B cell (primary cell): ENCODE results near the gene CYP8B1. TPM values are rescaled to one million over a fixed set of nuclear protein-coding genes. Genes with fewer than 3 reads are reported as not detected.
"Not testable (repeated sequence)": the region's sequence is repeated elsewhere in the genome, so short reads cannot be mapped to it uniquely, and the experiment has no call there.

Experiments used
- ATAC-seq: fragments of 200-7000 bp; cut with Tn5 transposase; one replicate; pipeline ENCODE4 v1.10.0; 2021; ENCODE audit warnings: low read depth, mild to moderate bottlenecking, moderate number of reproducible peaks, moderate library complexity
- CTCF ChIA-PET: fragments of 350-600 bp; sonication (Branson Sonifier 250); formaldehyde crosslinking; loops from one replicate; lab custom pipeline; 2021; ENCODE audit warnings: antibody characterized with exemption, inconsistent platforms; lab: Charles Lee
- POLR2A ChIA-PET: fragments of 350-600 bp; sonication (Branson Sonifier 250); formaldehyde crosslinking; loops from one replicate; lab custom pipeline; 2021; ENCODE audit warnings: antibody characterized with exemption; lab: Charles Lee
- DNase-seq: peaks from one replicate; pipeline ENCODE4 v3.0.0; 2013
- H2AFZ ChIP-seq: 2 replicates; pipeline ENCODE4 v1.6.1; 2012; ENCODE audit warnings: mild to moderate bottlenecking, low read depth, low read length; ENCODE audit not compliant: insufficient read depth, poor library complexity, severe bottlenecking
- H3K27ac ChIP-seq, 2 donors: 1 replicate in 1 of 2; 2 replicates in 1 of 2; pipeline ENCODE4 v1.5.1; 2012 to 2013; ENCODE audit warnings: low read length in 2 of 2, mild to moderate bottlenecking in 2 of 2, moderate library complexity in 1 of 2
- H3K27me3 ChIP-seq, 4 experiments: fragments of 200-600 bp in 1 of 4; sonication (generic) in 1 of 4; replicated peaks in 1 of 4; 1 replicate in 2 of 4; 2 replicates in 2 of 4; pipeline versions ENCODE4 v1.6.1 to v1.7.0; 2013 to 2016; ENCODE audit warnings: low read length in 3 of 4, mild to moderate bottlenecking in 2 of 4, mixed read lengths in 1 of 4, moderate library complexity in 1 of 4; ENCODE audit not compliant: insufficient read depth in 4 of 4, control insufficient read depth in 3 of 4; ENCODE audit errors: control extremely low read depth in 1 of 4
- H3K36me3 ChIP-seq, 2 experiments: replicated peaks in 1 of 2; 1 replicate in 1 of 2; 2 replicates in 1 of 2; pipeline versions ENCODE4 v1.6.1 to v1.7.1; 2013; ENCODE audit warnings: low read length in 1 of 2; ENCODE audit not compliant: insufficient read depth in 2 of 2, control insufficient read depth in 1 of 2; ENCODE audit errors: control extremely low read depth in 1 of 2, extremely low read depth in 1 of 2
- H3K4me1 ChIP-seq, 2 donors: fragments of 200-600 bp in 1 of 2; sonication (generic) in 1 of 2; 1 replicate in 1 of 2; 2 replicates in 1 of 2; pipeline versions ENCODE4 v1.5.1 to v1.6.1; 2013 to 2017; ENCODE audit warnings: low read length in 2 of 2; ENCODE audit not compliant: control insufficient read depth in 2 of 2, insufficient read depth in 2 of 2
- H3K4me2 ChIP-seq: replicated peaks from 2 replicates; pipeline ENCODE3; 2012; ENCODE audit warnings: mild to moderate bottlenecking, low read depth, low read length; ENCODE audit not compliant: poor library complexity, severe bottlenecking
- H3K4me3 ChIP-seq, 5 experiments: fragments of 200-600 bp in 1 of 5; sonication (generic) in 1 of 5; 1 replicate in 3 of 5; 2 replicates in 2 of 5; pipeline versions ENCODE4 v1.5.1 to v1.7.0; 2011 to 2016; ENCODE audit warnings: low read length in 4 of 5, mild to moderate bottlenecking in 4 of 5, low read depth in 2 of 5, control low read depth in 1 of 5, moderate library complexity in 1 of 5; ENCODE audit not compliant: insufficient read depth in 1 of 5; ENCODE audit errors: control extremely low read depth in 1 of 5, extremely low read depth in 1 of 5
- H3K79me2 ChIP-seq: fragments of 200-600 bp; sonication (generic); one replicate; pipeline ENCODE4 v1.6.0; 2016; ENCODE audit warnings: low read length; ENCODE audit not compliant: control insufficient read depth, insufficient read depth
- H3K9ac ChIP-seq: fragments of 200-600 bp; sonication (generic); 2 replicates; pipeline ENCODE4 v1.6.1; 2017; ENCODE audit warnings: mild to moderate bottlenecking, low read length, moderate library complexity
- H3K9me3 ChIP-seq, 3 donors: one replicate each; pipeline versions ENCODE4 v1.6.1 to v1.7.1; 2013; ENCODE audit warnings: low read length in 2 of 3; ENCODE audit not compliant: control insufficient read depth in 2 of 3, insufficient read depth in 1 of 3; ENCODE audit errors: control extremely low read depth in 1 of 3
- H4K20me1 ChIP-seq: 2 replicates; pipeline ENCODE4 v1.6.0; 2012; ENCODE audit warnings: mild to moderate bottlenecking, low read length; ENCODE audit not compliant: insufficient read depth, control insufficient read depth, poor library complexity, severe bottlenecking
- H3K27ac Mint-ChIP-seq: one replicate; pipeline ENCODE4 v1.8.0; 2021; ENCODE audit warnings: mixed read lengths
- H3K27me3 Mint-ChIP-seq: one replicate; pipeline ENCODE4 v1.8.0; 2021; ENCODE audit warnings: mixed read lengths
- H3K4me1 Mint-ChIP-seq: one replicate; pipeline ENCODE4 v1.8.0; 2021; ENCODE audit warnings: mixed read lengths
- H3K4me3 Mint-ChIP-seq: one replicate; pipeline ENCODE4 v1.8.0; 2021; ENCODE audit warnings: mixed read lengths
- H3K9me3 Mint-ChIP-seq: one replicate; pipeline ENCODE4 v1.8.0; 2022; ENCODE audit warnings: mixed read lengths; ENCODE audit not compliant: insufficient read depth
- CTCF ChIP-seq: fragments of 200-600 bp; IDR thresholded peaks from one replicate; pipeline ENCODE4 v1.8.0; 2022; ENCODE audit warnings: antibody characterized with exemption, mild to moderate bottlenecking
- EZH2 ChIP-seq: IDR thresholded peaks from 2 replicates; pipeline ENCODE4 v1.6.1; 2012; ENCODE audit warnings: borderline replicate concordance, low read depth, mild to moderate bottlenecking, moderate library complexity, low read length; ENCODE audit not compliant: insufficient read depth, poor library complexity, severe bottlenecking
- WGBS: methylation state at CpG from one replicate; pipeline ENCODE4 v1.1.5; 2013; ENCODE audit warnings: missing lambda C conversion rate; ENCODE audit not compliant: insufficient coverage; 5-methylcytosine and 5-hydroxymethylcytosine counted together
- intact Hi-C: fragments of 100-400 bp; cut with micrococcal nuclease; formaldehyde crosslinking; loops from one replicate; pipeline ENCODE4 v1.10.0; 2022
- polyA plus RNA-seq: library from polyadenylated mRNA; depleted of rRNA; stranded (reverse); fragments of >200 nt; gene quantifications from 2 replicates; pipeline ENCODE4 v1.2.3, GENCODE V29; 2012
- total RNA-seq, 2 donors: library from RNA; stranded (reverse); fragments of 120-200 nt in 1 of 2; gene quantifications; 1 replicate in 1 of 2; 2 replicates in 1 of 2; pipeline versions ENCODE4 v1.2.3 to v1.2.4, GENCODE V29; 2013 to 2022

Gene CYP8B1
- total and polyA plus RNA-seq, 2 donors (not counting 1 experiment from before 2014, with no cell fraction given): not detected

GRCh38 chr3:42884324-42884723, 8.6 kb upstream of the CYP8B1 start:
- Histone ChIP-seq H3K4me1 (peaks cover 10 to 14% of the 10 kb centered on the region in 2 donors), H3K36me3 (no peaks in the 10 kb centered on the region), H3K9ac (no peak overlapping the region), H2AFZ (no peak overlapping the region), H3K27me3 (peaks cover 0 to 10% (median 5%) of the 10 kb centered on the region in 4 experiments), H3K4me3 (no peak overlapping the region), H3K9me3 (no peaks in the 10 kb centered on the region), H4K20me1 (no peaks in the 10 kb centered on the region), H3K27ac (no peak overlapping the region), H3K79me2 (no peaks in the 10 kb centered on the region), H3K4me2 (no peak overlapping the region)
- H3K4me1 Mint-ChIP-seq: peaks cover 7% of the 10 kb centered on the region
- WGBS: 71% methylated on average over 2 of the region's 2 CpGs
- CTCF ChIA-PET: interaction anchor here (1.8 to 3.7 kb wide), 2 partner anchors 53 to 104 kb away, joined by 7 to 72 read pairs; no protein-coding TSS in a partner anchor
- peaks cover 18% of the 10 kb centered on the region for H3K27me3 Mint-ChIP-seq
- no peak overlapping the region for H3K27ac Mint-ChIP-seq
- TF ChIP-seq EZH2 (no peak), CTCF (no peak)
- ATAC-seq (no peak), DNase-seq (no peak)
- POLR2A ChIA-PET: interaction anchor here (0.7 kb wide), 1 partner anchor 9 kb away, joined by 3 read pairs; no protein-coding TSS in a partner anchor
- intact Hi-C loops: no loop called here
- H3K4me3 Mint-ChIP-seq: no peak overlapping the region
- H3K9me3 Mint-ChIP-seq: no peaks in the 10 kb centered on the region

- Histone ChIP-seq H3K27me3 (peaks cover 0 to 10% (median 2%) of the 10 kb centered on the region in 4 experiments), H3K4me1 (peaks cover 10 to 14% of the 10 kb centered on the region in 2 donors)
- H3K9me3 Mint-ChIP-seq, H3K9me3 ChIP-seq, ATAC-seq, H3K9ac ChIP-seq, H3K27ac Mint-ChIP-seq, H3K4me2 ChIP-seq, H3K27ac ChIP-seq, H2AFZ ChIP-seq, H4K20me1 ChIP-seq, H3K4me3 Mint-ChIP-seq, intact Hi-C loops, H3K4me1 Mint-ChIP-seq, DNase-seq, H3K36me3 ChIP-seq, H3K79me2 ChIP-seq, H3K4me3 ChIP-seq: not testable (repeated sequence)
- WGBS: no CpG with 5 or more reads among the region's 6 CpGs
- H3K27me3 Mint-ChIP-seq: peaks cover 12% of the 10 kb centered on the region
- POLR2A ChIA-PET: interaction anchor here (0.7 kb wide), 1 partner anchor 10 kb away, joined by 3 read pairs; no protein-coding TSS in a partner anchor
- CTCF ChIA-PET: interaction anchor here (1.4 to 3.7 kb wide), 5 partner anchors 52 to 139 kb away, joined by 4 to 72 read pairs (median 9); no protein-coding TSS in a partner anchor
These were observed 7.7 kb upstream of the CYP8B1 start for GRCh38 chr3:42883251-42883930.
